Fibroblast of skin of left quadriceps (primary cell): ENCODE data around the gene ADGRV1.
A peak's percentile ranks its signal among the peaks of the same experiment; 100 is the strongest.
"Not testable (repeated sequence)": the region's sequence is repeated elsewhere in the genome, so short reads cannot be mapped to it uniquely, and the experiment has no call there.

Experiments used
- DNase-seq, 2 experiments: peaks; one replicate each; pipeline ENCODE4 v3.0.0-alpha.2; 2013; ENCODE audit warnings: low read depth in 2 of 2

The ADGRV1 gene

GRCh38 chr5:91061946-91062562, 503.5 kb downstream of the ADGRV1 start:
- no peak for DNase-seq

DNA sequence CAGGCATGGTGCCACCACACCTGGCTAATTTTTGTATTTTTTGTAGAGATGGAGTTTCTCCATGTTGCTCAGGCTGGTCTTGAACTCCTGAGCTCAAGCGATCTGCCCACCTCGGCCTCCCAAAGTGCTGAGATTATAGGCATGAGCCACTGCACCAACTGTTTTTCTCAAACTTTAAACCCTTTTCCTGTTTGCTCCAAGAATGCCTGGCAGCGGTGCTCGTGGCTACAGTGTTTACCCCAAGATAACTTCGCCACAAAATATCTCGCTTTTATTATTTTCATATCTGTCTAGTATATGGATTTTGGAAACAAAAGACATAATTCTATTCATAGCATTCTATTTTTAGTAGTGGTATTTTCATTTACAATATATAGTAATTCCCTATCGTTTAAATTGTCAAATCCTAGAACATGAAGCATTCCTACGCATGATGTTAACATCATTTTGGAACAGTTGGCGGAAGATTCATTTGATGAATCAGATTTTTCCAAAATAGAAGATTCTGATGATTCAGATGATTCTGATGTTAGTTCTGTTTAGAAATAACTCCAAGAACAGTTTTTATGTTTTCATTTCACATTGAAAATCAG, 504.6 kb downstream of the ADGRV1 start:
- DNase-seq = not testable (repeated sequence)

DNA sequence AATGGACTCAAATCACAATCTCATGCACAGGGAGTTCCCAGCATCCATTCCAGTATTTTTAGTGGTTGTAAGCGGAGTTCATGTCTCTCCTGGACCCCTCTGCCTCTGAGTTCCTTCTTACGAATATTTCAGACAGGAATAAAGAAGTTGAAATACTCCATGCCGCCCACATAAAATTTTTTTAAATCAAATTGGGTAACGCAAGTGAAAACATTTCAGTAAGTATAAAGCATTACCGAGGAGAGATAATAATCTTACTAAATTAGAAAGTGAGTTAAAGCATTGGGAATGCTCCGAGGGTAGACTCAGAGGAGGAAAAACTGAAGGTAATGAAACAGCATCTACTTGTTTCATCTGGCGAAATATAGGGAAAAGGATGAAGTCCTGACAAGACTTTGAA, 506.9 kb downstream of the ADGRV1 start:
- DNase-seq = no peak

- DNase-seq = no peak
Observed at GRCh38 chr5:91069364-91069763, 510.8 kb downstream of the ADGRV1 start.

DNA sequence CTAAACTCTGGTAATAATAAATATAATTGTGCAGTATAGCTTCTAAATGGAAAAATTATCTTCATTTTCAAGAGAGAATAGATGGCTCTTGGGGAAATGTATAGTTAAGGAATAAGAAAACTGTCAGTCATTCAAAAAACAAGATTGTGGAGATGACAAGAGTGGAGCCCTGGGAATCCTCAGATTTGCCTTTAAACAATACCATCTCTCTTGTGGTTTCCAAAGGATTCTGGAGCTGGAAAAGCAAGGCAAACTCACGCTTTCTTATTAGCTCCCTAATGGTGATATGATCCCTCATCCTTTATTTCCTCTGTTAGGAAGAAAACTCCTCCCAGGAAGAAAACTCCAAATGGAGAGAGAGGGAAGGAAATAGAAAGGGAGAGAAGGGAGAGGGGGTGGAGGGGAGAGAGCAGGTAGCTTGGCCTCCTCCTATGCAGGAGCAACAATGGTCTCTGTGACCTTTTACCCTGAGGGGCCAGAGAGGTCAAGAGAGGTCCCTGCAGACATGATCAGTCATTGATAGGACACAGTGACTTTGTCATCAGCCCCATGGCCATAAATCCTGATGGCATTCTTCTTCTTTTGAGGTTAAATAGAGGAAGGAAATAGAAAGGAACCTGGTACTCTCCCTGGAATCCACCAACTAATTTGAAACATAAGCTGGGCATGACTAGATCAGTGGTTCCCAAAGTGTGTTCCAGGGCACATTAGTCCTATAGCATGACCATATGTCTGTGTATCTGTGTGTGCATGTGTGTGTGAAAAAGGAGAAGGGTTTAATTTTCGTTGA, 512.4 kb downstream of the ADGRV1 start:
- no peak for DNase-seq

DNA sequence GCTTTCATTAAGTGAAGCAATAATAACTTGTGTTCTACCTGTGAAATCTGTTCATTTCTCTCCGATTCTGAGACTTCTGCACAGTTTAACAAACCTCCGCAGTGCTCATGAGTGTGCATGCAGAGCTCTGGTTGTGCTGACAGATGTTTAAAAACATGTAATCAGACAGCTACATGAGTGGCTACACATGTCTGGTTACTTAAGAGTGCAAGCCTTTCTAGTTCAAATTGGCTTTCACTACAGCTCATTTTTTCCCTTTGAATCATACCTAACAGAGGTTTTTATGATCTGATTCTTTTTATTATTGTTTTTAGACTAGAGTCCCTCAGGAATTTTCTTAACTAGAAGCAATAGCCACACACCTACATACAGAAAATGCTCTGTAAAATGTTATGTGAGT, 514.3 kb downstream of the ADGRV1 start:
- peak; percentile 67 to 68 for DNase-seq

DNA sequence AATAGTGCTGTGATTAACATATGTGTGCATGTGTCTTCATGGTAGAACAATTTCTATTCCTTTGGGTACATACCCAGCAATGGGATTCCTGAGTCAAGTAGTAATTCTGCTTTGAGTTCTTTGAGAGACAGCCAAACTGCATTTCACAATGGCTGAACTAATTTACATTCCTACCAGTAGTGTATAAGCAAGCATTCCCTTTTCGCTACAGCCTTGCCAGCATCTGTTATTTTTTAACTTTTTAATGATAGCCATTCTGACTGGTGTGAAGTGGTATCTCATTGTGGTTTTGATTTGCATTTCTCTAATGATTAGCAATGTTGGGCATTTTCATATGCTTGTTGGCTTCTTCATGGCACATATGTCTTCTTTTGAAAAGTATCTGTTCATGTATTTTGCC, 516.0 kb downstream of the ADGRV1 start:
- peak; percentile 94 for DNase-seq

GRCh38 chr5:91076138-91076537, 517.5 kb downstream of the ADGRV1 start:
- DNase-seq = no peak

GRCh38 chr5:91077623-91078022, 519.0 kb downstream of the ADGRV1 start:
- DNase-seq = no peak

DNA sequence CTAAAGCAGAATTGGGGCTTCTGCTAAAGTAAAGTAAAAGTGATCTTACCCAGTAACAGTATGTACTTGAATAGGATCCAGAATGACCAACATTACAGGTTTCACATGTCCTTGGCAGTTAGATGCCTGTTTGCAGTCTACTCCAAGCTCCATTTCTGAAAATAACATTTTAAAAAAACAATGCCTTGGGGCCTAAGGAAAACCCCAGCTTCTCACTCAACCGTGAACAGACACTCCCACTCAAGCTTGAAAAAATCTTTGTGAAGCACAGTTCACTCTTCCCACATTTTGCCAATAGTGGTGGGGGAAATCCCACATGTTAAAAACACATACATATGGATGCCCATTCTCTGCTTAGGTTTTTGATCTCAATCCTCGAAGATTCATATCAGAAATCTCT, 520.4 kb downstream of the ADGRV1 start:
- DNase-seq = no peak

- no peak for DNase-seq
Observed at GRCh38 chr5:91089758-91090157, 531.2 kb downstream of the ADGRV1 start.

DNA sequence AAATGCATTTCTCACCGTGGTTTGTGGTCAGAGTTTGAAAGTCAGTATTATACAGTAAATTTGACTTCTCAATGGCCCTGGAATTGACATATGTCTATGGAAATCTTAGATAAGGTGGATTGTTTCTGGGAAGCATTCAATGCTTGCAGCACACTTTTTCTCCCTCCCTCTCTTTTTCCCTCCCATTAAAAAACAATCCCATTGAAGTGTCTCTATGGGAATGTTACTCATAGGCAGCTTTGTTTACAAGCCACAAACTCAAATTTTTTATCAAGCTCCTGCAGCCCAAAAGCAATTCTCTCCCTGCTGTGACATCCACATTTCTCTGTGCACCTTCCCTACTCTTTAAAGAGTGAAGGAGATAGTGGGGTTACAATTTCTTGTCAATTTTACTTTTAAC, 532.4 kb downstream of the ADGRV1 start:
- no peak for DNase-seq

DNA sequence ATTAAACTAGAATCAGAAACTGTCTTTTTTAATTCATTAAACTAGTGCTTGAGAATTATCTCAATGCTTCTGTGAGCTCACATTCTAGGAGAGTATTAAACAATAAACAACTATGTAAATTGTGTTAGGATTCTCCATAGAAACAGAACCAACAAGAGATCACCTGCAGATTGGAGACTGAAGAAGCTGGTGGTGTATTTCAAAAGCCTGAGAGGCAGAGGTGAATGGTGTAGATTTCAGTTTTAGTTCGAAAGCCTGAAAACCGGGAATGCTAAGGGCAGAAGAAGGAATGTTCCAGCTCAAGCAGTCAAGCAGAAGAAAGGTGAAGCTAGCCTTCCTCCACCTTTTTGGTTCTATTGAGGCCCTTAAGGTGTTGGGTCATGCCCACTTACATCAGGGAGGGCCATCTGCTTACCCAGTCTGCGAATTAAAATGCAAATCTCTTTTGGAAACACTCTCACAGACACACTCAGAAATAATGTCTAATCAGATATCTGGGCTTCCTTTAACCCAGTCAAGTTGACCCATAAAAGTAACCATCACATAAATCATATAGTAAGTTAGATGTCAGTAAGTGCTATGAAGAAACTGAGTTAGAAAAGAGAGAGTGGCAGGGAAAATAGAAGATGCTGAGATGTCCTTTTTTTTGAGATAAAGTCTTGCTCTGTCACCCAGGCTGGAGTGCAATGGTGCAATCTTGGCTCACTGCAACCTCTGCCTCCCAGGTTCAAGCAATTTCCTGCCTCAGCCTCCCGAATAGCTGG, 533.1 kb downstream of the ADGRV1 start:
- DNase-seq = no peak

DNA sequence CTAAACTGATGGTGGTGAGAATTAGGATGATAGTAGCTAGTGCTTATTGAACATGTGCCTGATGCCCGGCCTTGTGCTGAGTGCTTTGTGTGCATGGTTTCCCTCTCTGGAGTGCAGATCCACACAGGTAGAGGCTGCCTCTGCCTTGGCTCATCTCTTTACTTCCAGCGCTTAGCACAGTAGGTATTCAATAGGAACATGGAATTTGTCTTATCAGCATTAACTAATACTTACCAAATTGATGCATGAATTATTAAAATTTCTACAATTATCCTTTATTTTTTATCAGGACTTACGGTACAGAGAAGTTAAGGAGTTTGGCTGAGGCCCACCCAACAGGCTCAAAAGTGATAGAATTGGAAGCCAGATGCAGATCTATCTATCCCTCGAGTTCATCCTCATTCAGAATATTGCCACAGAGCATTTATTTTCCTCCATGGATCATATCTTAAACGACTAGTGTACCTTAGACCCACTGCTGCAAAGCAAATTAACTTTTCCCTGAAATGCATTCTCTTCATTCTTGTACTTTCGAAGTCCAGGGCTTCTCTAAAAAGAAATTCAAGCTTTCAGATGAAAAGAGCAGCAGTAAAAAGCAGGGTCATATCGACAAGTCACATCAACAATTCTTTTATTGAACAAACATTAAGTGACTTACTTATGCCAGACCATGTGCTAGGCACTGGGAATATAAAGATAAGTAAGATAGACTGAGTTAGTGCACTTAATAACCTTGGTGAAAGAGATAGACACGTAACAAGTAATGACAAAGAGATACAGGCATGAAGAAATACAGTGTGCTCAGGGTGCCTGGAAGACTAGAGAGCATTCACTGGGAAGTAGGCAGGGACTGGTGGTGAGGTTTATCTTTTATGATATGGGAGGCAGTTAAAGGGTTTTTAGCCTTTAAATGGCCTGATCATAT, 534.5 kb downstream of the ADGRV1 start:
- no peak for DNase-seq

DNA sequence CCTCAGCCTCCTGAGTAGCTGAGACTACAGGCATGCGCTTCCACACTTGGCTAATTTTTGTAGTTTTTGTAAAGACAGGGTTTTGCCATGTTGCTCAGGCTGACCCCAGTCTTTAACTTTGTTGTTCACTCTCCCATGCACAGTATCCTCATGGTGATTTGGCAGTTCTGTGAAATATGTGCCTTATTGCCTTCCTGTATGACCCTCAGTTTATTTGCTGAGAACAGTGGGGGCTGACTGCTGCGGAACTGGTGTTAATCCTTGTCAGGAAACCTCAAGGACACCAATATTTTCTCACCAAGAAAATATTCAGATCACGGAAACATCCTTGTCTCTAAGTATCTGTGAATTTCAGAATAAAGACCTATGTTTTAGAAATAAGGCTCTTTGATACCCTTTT, 536.7 kb downstream of the ADGRV1 start:
- no peak for DNase-seq

GRCh38 chr5:91095786-91096385, 537.3 kb downstream of the ADGRV1 start:
- no peak for DNase-seq

GRCh38 chr5:91098541-91098940, 539.9 kb downstream of the ADGRV1 start:
- DNase-seq = peak; percentile 52 to 61

GRCh38 chr5:91101600-91102379, 543.2 kb downstream of the ADGRV1 start:
- peak; percentile 59 to 64 for DNase-seq

GRCh38 chr5:91103353-91104061, 544.9 kb downstream of the ADGRV1 start:
- no peak for DNase-seq
